Ovary (tissue), 3 donors: ENCODE results near the gene RPS15.

Source experiments
- CTCF ChIP-seq, 3 donors: fragments of 450-650 bp in 2 of 3; fragments of 200-600 bp in 1 of 3; IDR thresholded peaks; one replicate each; pipeline versions ENCODE4 v1.5.1 to v1.8.0; 2016 to 2022; ENCODE audit warnings: antibody characterized with exemption in 3 of 3, mild to moderate bottlenecking in 1 of 3
- POLR2A ChIP-seq: fragments of 450-650 bp; IDR thresholded peaks from one replicate; pipeline ENCODE4 v1.6.1; 2017; ENCODE audit warnings: antibody characterized with exemption, mild to moderate bottlenecking, moderate library complexity
- donor health status: DM: no; HTN: no; CAD: no.

GRCh38 chr19:1469255-1470054, 31.3 kb downstream of the RPS15 start:
- TF ChIP-seq CTCF (IDR thresholded peaks at IDR 0.05) (no peak), POLR2A (no peak)
